ENCODE results near the gene LONRF2. TPM values are rescaled to one million over a fixed set of nuclear protein-coding genes. Genes with fewer than 3 reads are reported as not detected.

The LONRF2 gene
- total RNA-seq, 1 donor from 2014 or later: 7.6 TPM

DNA sequence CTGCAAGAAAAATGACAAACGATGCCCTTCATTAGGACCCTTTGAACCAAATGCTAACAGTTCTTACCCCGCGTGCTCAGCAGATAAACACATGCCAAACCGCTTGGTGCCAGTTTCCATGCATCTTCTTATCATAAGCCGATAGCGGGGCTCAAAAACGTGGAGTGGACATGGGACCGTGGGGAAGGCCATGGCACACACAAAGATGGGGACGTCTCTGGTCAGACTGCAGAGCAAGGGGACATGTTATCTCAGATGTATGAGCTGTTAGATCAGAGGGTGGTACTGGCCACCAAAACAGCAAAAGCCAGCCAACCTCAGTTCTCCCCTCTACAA, 28.2 kb downstream of the LONRF2 start:
- no peak overlapping the region for H3K27ac ChIP-seq
- H3K4me1 ChIP-seq: no peaks in the 10 kb centered on the region
- DNase-seq (ENCODE audit: low spot score in 2 of 2): no peak
- intact Hi-C loops (cut with DNase I): no loop called here
- H3K36me3 ChIP-seq: peaks cover 9 to 14% of the 10 kb centered on the region in 2 donors
- H3K27me3 ChIP-seq: no peaks in the 10 kb centered on the region
- no peak overlapping the region for H3K4me3 ChIP-seq
- no peaks in the 10 kb centered on the region for H3K9me3 ChIP-seq
- TF ChIP-seq, protein P1, sequence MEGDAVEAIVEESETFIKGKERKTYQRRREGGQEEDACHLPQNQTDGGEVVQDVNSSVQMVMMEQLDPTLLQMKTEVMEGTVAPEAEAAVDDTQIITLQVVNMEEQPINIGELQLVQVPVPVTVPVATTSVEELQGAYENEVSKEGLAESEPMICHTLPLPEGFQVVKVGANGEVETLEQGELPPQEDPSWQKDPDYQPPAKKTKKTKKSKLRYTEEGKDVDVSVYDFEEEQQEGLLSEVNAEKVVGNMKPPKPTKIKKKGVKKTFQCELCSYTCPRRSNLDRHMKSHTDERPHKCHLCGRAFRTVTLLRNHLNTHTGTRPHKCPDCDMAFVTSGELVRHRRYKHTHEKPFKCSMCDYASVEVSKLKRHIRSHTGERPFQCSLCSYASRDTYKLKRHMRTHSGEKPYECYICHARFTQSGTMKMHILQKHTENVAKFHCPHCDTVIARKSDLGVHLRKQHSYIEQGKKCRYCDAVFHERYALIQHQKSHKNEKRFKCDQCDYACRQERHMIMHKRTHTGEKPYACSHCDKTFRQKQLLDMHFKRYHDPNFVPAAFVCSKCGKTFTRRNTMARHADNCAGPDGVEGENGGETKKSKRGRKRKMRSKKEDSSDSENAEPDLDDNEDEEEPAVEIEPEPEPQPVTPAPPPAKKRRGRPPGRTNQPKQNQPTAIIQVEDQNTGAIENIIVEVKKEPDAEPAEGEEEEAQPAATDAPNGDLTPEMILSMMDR (IDR thresholded peaks at IDR 0.05): no peak

- no peak overlapping the region for H3K27ac ChIP-seq
- TF ChIP-seq, protein P1 (IDR thresholded peaks at IDR 0.05): no peak
These were observed 28.8 kb downstream of the LONRF2 start for GRCh38 chr2:100293341-100294161.

GRCh38 chr2:100292022-100292580, 30.2 kb downstream of the LONRF2 start:
- DNase-seq (ENCODE audit: low spot score in 2 of 2): no peak
- TF ChIP-seq, protein P1 (IDR thresholded peaks at IDR 0.05): no peak
- intact Hi-C loops (cut with DNase I): no loop called here
- no peaks in the 10 kb centered on the region for H3K9me3 ChIP-seq
- H3K4me1 ChIP-seq: no peaks in the 10 kb centered on the region
- H3K4me3 ChIP-seq: no peak overlapping the region
- no peak overlapping the region for H3K27ac ChIP-seq
- no peaks in the 10 kb centered on the region for H3K27me3 ChIP-seq
- peaks cover 5 to 11% of the 10 kb centered on the region in 2 donors for H3K36me3 ChIP-seq

More at GRCh38 chr2:100293341-100294161, 28.8 kb downstream of the LONRF2 start:
- no peak for DNase-seq (ENCODE audit: low spot score in 2 of 2)
- H3K27me3 ChIP-seq: no peaks in the 10 kb centered on the region
- no peak overlapping the region for H3K4me3 ChIP-seq
- intact Hi-C loops (cut with DNase I): no loop called here
- no peaks in the 10 kb centered on the region for H3K4me1 ChIP-seq
- peaks cover 5 to 15% of the 10 kb centered on the region in 2 donors for H3K36me3 ChIP-seq
- H3K9me3 ChIP-seq: no peaks in the 10 kb centered on the region

GRCh38 chr2:100291152-100291970, 30.9 kb downstream of the LONRF2 start:
- intact Hi-C loops (cut with DNase I): no loop called here

GRCh38 chr2:100290718-100291151, 31.6 kb downstream of the LONRF2 start:
- Histone ChIP-seq H3K27me3 (no peaks in the 10 kb centered on the region), H3K27ac (no peak overlapping the region), H3K9me3 (no peaks in the 10 kb centered on the region), H3K4me1 (no peaks in the 10 kb centered on the region), H3K4me3 (no peak overlapping the region), H3K36me3 (peaks cover 7 to 9% of the 10 kb centered on the region in 2 donors)
- intact Hi-C loops (cut with DNase I): no loop called here
- DNase-seq (ENCODE audit: low spot score in 2 of 2): no peak
- TF ChIP-seq, protein P1 (IDR thresholded peaks at IDR 0.05): no peak

More at GRCh38 chr2:100291152-100291970, 30.9 kb downstream of the LONRF2 start:
- Histone ChIP-seq H3K27me3 (no peaks in the 10 kb centered on the region), H3K36me3 (peaks cover 7 to 11% of the 10 kb centered on the region in 2 donors), H3K4me3 (no peak overlapping the region), H3K9me3 (no peaks in the 10 kb centered on the region), H3K4me1 (no peaks in the 10 kb centered on the region), H3K27ac (no peak overlapping the region)
- no peak for DNase-seq (ENCODE audit: low spot score in 2 of 2)
- TF ChIP-seq, protein P1 (IDR thresholded peaks at IDR 0.05): no peak
